NCI-H69 (cell line): ENCODE data around the gene GTF2H2C.
"Not testable (repeated sequence)": the region's sequence is repeated elsewhere in the genome, so short reads cannot be mapped to it uniquely, and the experiment has no call there.

ENCODE experiments used
- DNase-seq: peaks from one replicate; lab custom pipeline; 2025; lab: John Stamatoyannopoulos, UW

Gene GTF2H2C

GRCh38 chr5:69566172-69566571 is 6.2 kb downstream of the GTF2H2C start:
- DNase-seq, result not testable (repeated sequence)

GRCh38 chr5:69568072-69568471 is 8.1 kb downstream of the GTF2H2C start:
- DNase-seq, result not testable (repeated sequence)

- not testable (repeated sequence) for DNase-seq
Observed at GRCh38 chr5:69583356-69583755, 23.4 kb downstream of the GTF2H2C start.

GRCh38 chr5:69596114-69596840 is 36.3 kb downstream of the GTF2H2C start:
- not testable (repeated sequence) for DNase-seq

GRCh38 chr5:69601947-69602346 is 42.0 kb downstream of the GTF2H2C start:
- DNase-seq, result not testable (repeated sequence)

- not testable (repeated sequence) for DNase-seq
Observed at GRCh38 chr5:69606839-69607238, 46.8 kb downstream of the GTF2H2C start.

GRCh38 chr5:69607750-69608149 is 47.8 kb downstream of the GTF2H2C start:
- not testable (repeated sequence) for DNase-seq

GRCh38 chr5:69608861-69609496 is 49.0 kb downstream of the GTF2H2C start:
- DNase-seq, result not testable (repeated sequence)

- not testable (repeated sequence) for DNase-seq
Observed at GRCh38 chr5:69614843-69615242, 54.9 kb downstream of the GTF2H2C start.

- DNase-seq, result not testable (repeated sequence)
Observed at GRCh38 chr5:69631879-69632278, 71.9 kb downstream of the GTF2H2C start.
